PC-3 (cell line): ENCODE measurements around the gene SAMD9.

ENCODE experiments used
- EZH2 ChIP-seq: fragments of 300-600 bp; sonication (generic); IDR thresholded peaks from one replicate; pipeline ENCODE4 v1.6.1; 2017; ENCODE audit warnings: antibody characterized with exemption, mild to moderate bottlenecking, low read length; ENCODE audit not compliant: unreplicated experiment
- TF ChIP-seq, protein P1 (sequence below): fragments of 300-600 bp; sonication (generic); conservative IDR thresholded peaks from 2 replicates; pipeline ENCODE4 v1.5.1; 2017; ENCODE audit warnings: antibody characterized with exemption, low read depth, mild to moderate bottlenecking, low read length

DNA sequence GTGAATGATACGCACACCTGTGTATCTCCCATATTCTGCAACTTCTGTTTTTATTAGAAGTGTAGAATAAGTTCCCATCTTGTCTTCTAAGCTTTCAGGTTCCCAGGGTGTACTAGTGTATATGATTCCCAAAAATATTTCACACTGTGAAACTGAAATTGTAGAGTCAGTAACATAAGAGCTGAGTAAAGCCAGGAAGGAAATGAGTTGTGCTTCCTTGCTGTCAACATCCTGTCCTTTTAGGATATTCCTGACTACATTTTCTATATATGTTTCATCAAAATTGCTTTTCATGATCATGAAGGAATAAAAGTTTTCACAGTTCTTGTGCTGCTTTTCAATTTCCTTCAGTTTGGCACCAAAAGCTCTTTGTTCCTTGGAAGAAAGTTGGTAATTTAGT lies 15.2 kb upstream of the SAMD9 start:
- TF ChIP-seq, protein P1, sequence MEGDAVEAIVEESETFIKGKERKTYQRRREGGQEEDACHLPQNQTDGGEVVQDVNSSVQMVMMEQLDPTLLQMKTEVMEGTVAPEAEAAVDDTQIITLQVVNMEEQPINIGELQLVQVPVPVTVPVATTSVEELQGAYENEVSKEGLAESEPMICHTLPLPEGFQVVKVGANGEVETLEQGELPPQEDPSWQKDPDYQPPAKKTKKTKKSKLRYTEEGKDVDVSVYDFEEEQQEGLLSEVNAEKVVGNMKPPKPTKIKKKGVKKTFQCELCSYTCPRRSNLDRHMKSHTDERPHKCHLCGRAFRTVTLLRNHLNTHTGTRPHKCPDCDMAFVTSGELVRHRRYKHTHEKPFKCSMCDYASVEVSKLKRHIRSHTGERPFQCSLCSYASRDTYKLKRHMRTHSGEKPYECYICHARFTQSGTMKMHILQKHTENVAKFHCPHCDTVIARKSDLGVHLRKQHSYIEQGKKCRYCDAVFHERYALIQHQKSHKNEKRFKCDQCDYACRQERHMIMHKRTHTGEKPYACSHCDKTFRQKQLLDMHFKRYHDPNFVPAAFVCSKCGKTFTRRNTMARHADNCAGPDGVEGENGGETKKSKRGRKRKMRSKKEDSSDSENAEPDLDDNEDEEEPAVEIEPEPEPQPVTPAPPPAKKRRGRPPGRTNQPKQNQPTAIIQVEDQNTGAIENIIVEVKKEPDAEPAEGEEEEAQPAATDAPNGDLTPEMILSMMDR = no peak
- no peak for TF ChIP-seq EZH2
